Measurements from ENCODE around the gene MSL2.
A peak's percentile ranks its signal among the peaks of the same experiment; 100 is the strongest.

The MSL2 gene

GRCh38 chr3:136197159-136197793 lies 1.1 kb upstream of the MSL2 start:
- no peak for DNase-seq (ENCODE audit: extremely low spot score)
- CTCF ChIA-PET, result interaction anchor here (0.7 kb wide), 1 partner anchor 26 kb away, joined by 5 read pairs; no protein-coding TSS in a partner anchor
- POLR2A ChIA-PET, result interaction anchor here (0.5 to 2.1 kb wide), 14 partner anchors 10 to 555 kb away, joined by 3 to 12 read pairs (median 4); partner anchors contain the start of genes PCCB and STAG1
- TF ChIP-seq HDGF (IDR thresholded peaks at IDR 0.05; ENCODE audit: borderline replicate concordance) (no peak), SP1 (IDR thresholded peaks at IDR 0.05) (no peak), TARDBP (IDR thresholded peaks at IDR 0.05) (no peak), BHLHE40 (IDR thresholded peaks at IDR 0.05; ENCODE audit: borderline replicate concordance) (no peak), FOXM1 (IDR thresholded peaks at IDR 0.05; ENCODE audit: borderline replicate concordance) (no peak), FOXK2 (IDR thresholded peaks at IDR 0.05) (no peak), NFRKB (IDR thresholded peaks at IDR 0.05) (no peak), L3MBTL2 (conservative IDR thresholded peaks at IDR 0.05) (no peak), ZNF384 (IDR thresholded peaks at IDR 0.05) (no peak), SUZ12 (IDR thresholded peaks at IDR 0.05) (no peak), PKNOX1 (IDR thresholded peaks at IDR 0.05) (no peak), LEF1 (IDR thresholded peaks at IDR 0.05; ENCODE audit: borderline replicate concordance) (no peak), ARNT (IDR thresholded peaks at IDR 0.05) (no peak), FOXA1 (IDR thresholded peaks at IDR 0.05) (no peak), ELF4 (IDR thresholded peaks at IDR 0.05) (no peak), CTBP1 (IDR thresholded peaks at IDR 0.05; ENCODE audit: borderline replicate concordance) (no peak)

- CTCF ChIA-PET, result interaction anchor here (0.5 to 0.8 kb wide), 4 partner anchors 54 to 556 kb away, joined by 3 to 4 read pairs (median 3); partner anchors contain the start of genes PCCB and STAG1
Measured at GRCh38 chr3:136196401-136197158, 445 bp upstream of the MSL2 start.

GRCh38 chr3:136195258-136196063 lies 674 bp downstream of the MSL2 start:
- POLR2A ChIA-PET, result interaction anchor here (0.8 to 2.2 kb wide), 16 partner anchors 10 to 793 kb away, joined by 3 to 27 read pairs (median 4); partner anchors contain the start of genes PCCB and STAG1
- CTCF ChIA-PET, result interaction anchor here (0.6 to 0.8 kb wide), 2 partner anchors 55 to 252 kb away, joined by 3 to 4 read pairs; partner anchors contain the start of gene PCCB
- peak; percentile 54 for DNase-seq (ENCODE audit: extremely low spot score)
- TF ChIP-seq ELF4 (IDR thresholded peaks at IDR 0.05), result no peak

More at GRCh38 chr3:136196401-136197158, 445 bp upstream of the MSL2 start:
- POLR2A ChIA-PET, result interaction anchor here (0.5 to 2.2 kb wide), 30 partner anchors 9 to 792 kb away, joined by 3 to 27 read pairs (median 4); partner anchors contain the start of genes PCCB and STAG1
- DNase-seq (ENCODE audit: extremely low spot score), result peak; percentile 96
- TF ChIP-seq L3MBTL2 (conservative IDR thresholded peaks at IDR 0.05), result peak; percentile 100
- TF ChIP-seq PKNOX1 (IDR thresholded peaks at IDR 0.05), result peak; percentile 77
- TF ChIP-seq CTBP1 (IDR thresholded peaks at IDR 0.05; ENCODE audit: borderline replicate concordance), result peak; percentile 63; the same call in 1 of the 2 replicates
- TF ChIP-seq SUZ12 (IDR thresholded peaks at IDR 0.05), result no peak
- TF ChIP-seq HDGF (IDR thresholded peaks at IDR 0.05; ENCODE audit: borderline replicate concordance), result no peak
- TF ChIP-seq NFRKB (IDR thresholded peaks at IDR 0.05), result no peak

GRCh38 chr3:136194409-136195257 lies 1.5 kb downstream of the MSL2 start:
- POLR2A ChIA-PET, result interaction anchor here (0.8 to 2.2 kb wide), 6 partner anchors 9 to 558 kb away, joined by 3 to 27 read pairs (median 5); partner anchors contain the start of gene STAG1
- CTCF ChIA-PET, result no interaction called here
- no peak for DNase-seq (ENCODE audit: extremely low spot score)
- TF ChIP-seq ZNF384 (IDR thresholded peaks at IDR 0.05) (peak; percentile 77; the same call in 1 of the 2 replicates), FOXM1 (IDR thresholded peaks at IDR 0.05; ENCODE audit: borderline replicate concordance) (no peak), PKNOX1 (IDR thresholded peaks at IDR 0.05) (no peak), FOXK2 (IDR thresholded peaks at IDR 0.05) (no peak), ELF4 (IDR thresholded peaks at IDR 0.05) (no peak), NFRKB (IDR thresholded peaks at IDR 0.05) (no peak)
